Keratinocyte (primary cell): Measurements from ENCODE around the gene GALNT2. TPM values are rescaled to one million over a fixed set of nuclear protein-coding genes. Genes with fewer than 3 reads are reported as not detected.

Source experiments
- DNase-seq: peaks from one replicate; pipeline ENCODE4 v3.0.0-alpha.2; 2011; ENCODE audit warnings: low read depth, missing footprints, low spot score
- FAIRE-seq: peaks from 2 replicates; lab custom pipeline; 2011; peaks lifted over from hg19 to GRCh38; lab: Jason Lieb, UNC
- H2AFZ ChIP-seq: 2 replicates; pipeline ENCODE4 v1.6.0; 2012; ENCODE audit warnings: low read length, control low read depth, inconsistent platforms; ENCODE audit not compliant: control insufficient read depth
- H3K27ac ChIP-seq: 2 replicates; pipeline ENCODE4 v1.5.1; 2011; ENCODE audit warnings: low read length; ENCODE audit not compliant: control insufficient read depth, insufficient read depth
- H3K27me3 ChIP-seq: 3 replicates; pipeline ENCODE4 v1.6.0; 2011; ENCODE audit warnings: low read length; ENCODE audit not compliant: control insufficient read depth, insufficient read depth; ENCODE audit errors: extremely low read depth
- H3K36me3 ChIP-seq, 2 experiments: 2 replicates in 1 of 2; 3 replicates in 1 of 2; pipeline ENCODE4 v1.5.1; 2011; ENCODE audit warnings: low read length in 2 of 2, mild to moderate bottlenecking in 1 of 2; ENCODE audit not compliant: control insufficient read depth in 2 of 2, insufficient read depth in 2 of 2; ENCODE audit errors: extremely low read depth in 1 of 2
- H3K4me1 ChIP-seq: 3 replicates; pipeline ENCODE4 v1.5.1; 2011; ENCODE audit warnings: low read length; ENCODE audit not compliant: control insufficient read depth, insufficient read depth; ENCODE audit errors: extremely low read depth
- H3K4me2 ChIP-seq: 3 replicates; pipeline ENCODE4 v1.6.0; 2011; ENCODE audit warnings: low read depth, low read length; ENCODE audit not compliant: control insufficient read depth, insufficient read depth; ENCODE audit errors: extremely low read depth
- H3K4me3 ChIP-seq, 3 experiments: fragments of 200-600 bp in 1 of 3; sonication (generic) in 1 of 3; 2 replicates in 2 of 3; 3 replicates in 1 of 3; pipeline ENCODE4 v1.5.1; 2011 to 2016; ENCODE audit warnings: low read length in 3 of 3, mild to moderate bottlenecking in 3 of 3, control low read depth in 2 of 3, inconsistent platforms in 1 of 3, low read depth in 1 of 3, mixed read lengths in 1 of 3, mixed run types in 1 of 3, moderate library complexity in 1 of 3; ENCODE audit not compliant: control insufficient read depth in 2 of 3, insufficient read depth in 2 of 3; ENCODE audit errors: extremely low read depth in 1 of 3
- H3K79me2 ChIP-seq: 2 replicates; pipeline ENCODE4 v1.6.0; 2012; ENCODE audit warnings: low read length; ENCODE audit not compliant: control insufficient read depth, insufficient read depth
- H3K9ac ChIP-seq: 3 replicates; pipeline ENCODE4 v1.6.0; 2011; ENCODE audit warnings: low read length; ENCODE audit not compliant: control insufficient read depth, insufficient read depth; ENCODE audit errors: extremely low read depth
- H3K9me1 ChIP-seq: 3 replicates; pipeline ENCODE4 v1.6.0; 2011; ENCODE audit warnings: low read length; ENCODE audit not compliant: control insufficient read depth, insufficient read depth; ENCODE audit errors: extremely low read depth
- H3K9me3 ChIP-seq: 2 replicates; pipeline ENCODE4 v1.5.1; 2012; ENCODE audit warnings: low read depth, low read length; ENCODE audit not compliant: control insufficient read depth
- H4K20me1 ChIP-seq: 3 replicates; pipeline ENCODE4 v1.6.0; 2011; ENCODE audit warnings: low read length; ENCODE audit not compliant: control insufficient read depth, insufficient read depth; ENCODE audit errors: extremely low read depth
- CTCF ChIP-seq, 3 experiments: IDR thresholded peaks in 1 of 3; conservative IDR thresholded peaks in 1 of 3; optimal IDR thresholded peaks in 1 of 3; 2 replicates in 2 of 3; 3 replicates in 1 of 3; pipeline versions ENCODE3 to v1.5.1; 2011; ENCODE audit warnings: low read length in 3 of 3, mild to moderate bottlenecking in 3 of 3, moderate library complexity in 2 of 3, control low read depth in 1 of 3, inconsistent platforms in 1 of 3; ENCODE audit not compliant: insufficient read depth in 2 of 3; ENCODE audit errors: extremely low read depth in 1 of 3
- EZH2 ChIP-seq: IDR thresholded peaks from one replicate; pipeline ENCODE4 v1.6.1; 2012; ENCODE audit warnings: inconsistent platforms, mild to moderate bottlenecking, low read length, moderate library complexity
- dilution Hi-C: fragments of 300-500 bp; cut with MboI; formaldehyde crosslinking; loops from one replicate; pipeline ENCODE4 v1.7.0; 2020; ENCODE audit warnings: low sequenced_read_pairs; ENCODE audit not compliant: extremely low pct_ligation_motif_present
- polyA plus RNA-seq, 5 experiments: library from polyadenylated mRNA; depleted of rRNA in 3 of 5; stranded (reverse) in 3 of 5; stranded (forward) in 1 of 5; unstranded in 1 of 5; fragments of >200 nt; gene quantifications; 1 replicate in 1 of 5; 2 replicates in 3 of 5; 3 replicates in 1 of 5; pipeline versions ENCODE4 v1.2.1 to v1.2.3, GENCODE V29; 2011 to 2012; ENCODE audit warnings: missing spikeins in 2 of 5, low read depth in 1 of 5, low replicate concordance in 1 of 5

The GALNT2 gene
- polyA plus RNA-seq, 1 donor (not counting 4 experiments of a cell fraction or from before 2014, with no cell fraction given): 61.7 TPM

GRCh38 chr1:230159580-230159979 lies 92.5 kb downstream of the GALNT2 start:
- no peak overlapping the region for H3K4me2 ChIP-seq
- no peak overlapping the region for H3K4me3 ChIP-seq
- no peak for DNase-seq
- H3K9me1 ChIP-seq: peaks cover 3% of the 10 kb centered on the region
- peaks cover 82% of the 10 kb centered on the region for H3K79me2 ChIP-seq
- peaks cover 0 to 7% of the 10 kb centered on the region in 2 experiments for H3K36me3 ChIP-seq
- no peaks in the 10 kb centered on the region for H3K27me3 ChIP-seq
- peaks cover 8% of the 10 kb centered on the region for H3K4me1 ChIP-seq
- no peak overlapping the region for H3K9ac ChIP-seq
- peaks cover 9% of the 10 kb centered on the region for H4K20me1 ChIP-seq
- TF ChIP-seq CTCF (optimal IDR thresholded peaks at IDR 0.05 in 1 of 3, IDR thresholded peaks at IDR 0.05 in 1 of 3, conservative IDR thresholded peaks at IDR 0.05 in 1 of 3; ENCODE audit: extremely low read depth in 1 of 3, insufficient read depth in 2 of 3, low read length in 3 of 3): no peak
- H3K27ac ChIP-seq: no peak overlapping the region
- dilution Hi-C loops: no loop called here
- no peak for FAIRE-seq
- H3K9me3 ChIP-seq: no peaks in the 10 kb centered on the region
- H2AFZ ChIP-seq: no peak overlapping the region

GRCh38 chr1:230160957-230161771 lies 94.1 kb downstream of the GALNT2 start:
- H3K9me3 ChIP-seq: no peaks in the 10 kb centered on the region
- FAIRE-seq: no peak
- H3K27me3 ChIP-seq: no peaks in the 10 kb centered on the region
- H3K4me1 ChIP-seq: peaks cover 8% of the 10 kb centered on the region
- no peak overlapping the region for H3K4me2 ChIP-seq
- peaks cover 5% of the 10 kb centered on the region for H4K20me1 ChIP-seq
- H2AFZ ChIP-seq: no peak overlapping the region
- TF ChIP-seq CTCF (optimal IDR thresholded peaks at IDR 0.05 in 1 of 3, IDR thresholded peaks at IDR 0.05 in 1 of 3, conservative IDR thresholded peaks at IDR 0.05 in 1 of 3; ENCODE audit: extremely low read depth in 1 of 3, insufficient read depth in 2 of 3, low read length in 3 of 3) (no peak), EZH2 (no peak)
- peaks cover 0 to 5% of the 10 kb centered on the region in 2 experiments for H3K36me3 ChIP-seq
- peaks cover 3% of the 10 kb centered on the region for H3K9me1 ChIP-seq
- dilution Hi-C loops: no loop called here
- H3K27ac ChIP-seq: no peak overlapping the region
- no peak for DNase-seq
- peaks cover 79% of the 10 kb centered on the region for H3K79me2 ChIP-seq
- no peak overlapping the region for H3K4me3 ChIP-seq
- no peak overlapping the region for H3K9ac ChIP-seq
